Central memory CD4-positive, alpha-beta T cell (primary cell): ENCODE data around the gene PRRC2B.
"Not testable (repeated sequence)": the region's sequence is repeated elsewhere in the genome, so short reads cannot be mapped to it uniquely, and the experiment has no call there.

Experiments
- DNase-seq: peaks from one replicate; pipeline ENCODE4 v3.0.0; 2022

Gene PRRC2B

GRCh38 chr9:131490514-131490913 is 96.6 kb downstream of the PRRC2B start:
- DNase-seq, result no peak

DNA sequence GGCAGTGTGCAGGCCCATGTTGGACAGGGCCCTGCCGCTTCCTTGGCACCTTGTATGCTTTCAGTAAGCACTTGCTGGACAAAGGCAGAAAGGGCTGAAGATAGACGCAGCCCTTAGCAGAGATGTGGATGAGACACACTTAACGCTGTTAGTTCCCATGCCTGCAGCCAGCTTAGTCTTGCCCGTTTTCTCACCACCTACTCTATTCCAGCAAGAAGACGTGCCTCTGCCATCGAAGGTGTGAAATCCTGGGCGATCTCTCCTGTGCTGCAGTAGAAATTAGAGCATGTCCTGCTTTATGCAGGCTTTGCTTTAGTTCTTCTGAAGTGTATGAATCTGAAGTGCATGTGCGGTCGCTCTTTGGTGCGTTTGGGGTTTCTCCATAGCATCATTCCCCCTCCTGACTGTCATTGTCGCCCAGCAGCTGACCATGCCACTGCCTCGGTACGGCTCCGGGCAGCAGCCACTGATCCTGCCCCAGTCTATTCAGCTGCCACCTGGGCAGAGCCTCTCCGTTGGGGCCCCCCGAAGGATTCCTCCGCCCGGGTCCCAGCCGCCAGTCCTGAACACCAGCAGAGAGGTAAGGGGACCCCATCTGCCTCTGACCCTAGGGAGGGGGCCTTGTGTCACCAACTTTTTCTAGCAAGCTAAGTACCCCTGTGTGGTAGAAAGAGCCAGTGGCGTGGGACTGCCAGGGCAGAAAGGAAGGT is 97.3 kb downstream of the PRRC2B start:
- no peak for DNase-seq

- DNase-seq, result no peak
These were observed 98.2 kb downstream of the PRRC2B start for GRCh38 chr9:131492070-131492469.

- DNase-seq, result no peak
These were observed 100.5 kb downstream of the PRRC2B start for GRCh38 chr9:131494296-131494870.

- DNase-seq, result no peak
These were observed 101.9 kb downstream of the PRRC2B start for GRCh38 chr9:131495785-131496184.

- no peak for DNase-seq
These were observed 103.0 kb downstream of the PRRC2B start for GRCh38 chr9:131496844-131497405.

DNA sequence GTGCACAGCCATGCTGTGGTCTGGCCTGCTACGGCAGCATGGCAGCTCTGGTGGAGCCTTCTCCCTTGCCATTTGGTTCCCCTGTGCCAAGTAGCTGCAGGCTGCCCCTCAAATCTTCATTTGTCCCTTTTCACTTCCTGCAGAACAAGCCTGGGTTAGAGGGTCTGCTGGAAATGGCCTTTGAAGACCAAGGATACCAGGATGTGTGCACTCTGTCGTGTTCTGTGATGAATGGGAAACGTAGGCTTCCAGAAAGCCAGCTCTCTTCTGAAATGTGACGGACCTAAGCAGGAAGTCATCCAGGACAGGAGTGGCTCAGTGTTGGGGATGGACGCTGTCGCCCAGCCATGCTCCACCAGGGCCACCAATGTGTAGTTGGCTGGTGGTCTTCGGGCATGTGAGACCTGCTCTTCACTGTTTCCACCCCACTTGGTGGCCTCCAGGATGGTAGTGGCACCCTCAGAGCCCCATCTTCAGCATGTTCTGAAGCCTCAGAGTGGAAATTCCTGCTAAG is 105.4 kb downstream of the PRRC2B start:
- no peak for DNase-seq

DNA sequence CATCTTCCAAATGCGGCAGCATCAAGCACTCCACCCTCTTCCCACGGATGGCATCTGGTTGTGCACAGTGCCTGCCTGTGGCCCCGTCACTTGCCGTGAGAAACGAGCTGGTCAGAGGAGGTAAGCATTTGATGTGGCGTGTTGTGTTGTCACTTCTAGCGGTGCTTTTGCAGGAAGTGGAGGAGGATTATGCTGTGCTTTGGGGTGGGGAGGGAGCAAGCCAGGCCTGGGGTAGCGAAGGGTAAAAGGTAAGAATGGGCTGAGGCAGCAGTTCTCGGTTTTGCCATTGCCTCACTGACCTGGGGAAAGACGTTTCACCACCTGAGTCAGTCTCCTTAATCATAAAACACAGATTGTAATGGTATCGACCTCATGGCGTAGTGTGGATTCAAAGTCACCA is 106.5 kb downstream of the PRRC2B start:
- peak; percentile 88 for DNase-seq

DNA sequence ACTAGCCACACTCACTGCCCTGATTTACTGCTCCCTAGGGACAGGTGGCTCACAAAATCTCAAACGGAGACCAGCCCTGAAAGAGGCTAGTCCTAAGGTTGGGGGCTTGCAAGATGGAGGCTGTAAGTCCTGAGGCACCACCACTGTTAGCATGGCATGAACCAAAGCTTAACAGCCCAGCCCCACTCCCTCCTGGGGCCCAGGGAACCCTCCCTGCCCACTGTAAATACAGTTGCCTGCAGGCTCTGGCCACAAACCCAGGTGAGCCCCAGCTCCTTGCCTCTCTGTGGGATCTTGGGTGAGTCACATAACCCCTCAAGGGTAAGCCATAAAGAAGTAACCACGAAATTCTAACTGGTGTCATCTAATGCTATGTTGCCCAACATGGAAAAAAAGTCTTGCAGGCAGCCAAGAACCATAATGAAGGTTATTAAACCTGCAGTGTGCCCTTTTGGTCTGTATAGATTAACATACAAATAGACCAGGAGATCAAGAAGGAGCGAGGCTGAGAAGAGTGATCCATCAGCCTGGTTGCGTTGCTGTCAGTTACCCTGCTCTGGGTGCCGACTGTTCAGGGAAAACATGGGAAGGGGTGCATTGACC is 107.2 kb downstream of the PRRC2B start:
- peak; percentile 53 for DNase-seq

GRCh38 chr9:131502781-131503625 is 109.1 kb downstream of the PRRC2B start, which contains the start of gene POMT1:
Gene POMT1 (plus strand): TSS chr9:131502918. CDS start chr9:131504219, 1,301 bp downstream.
- peak; percentile 90 for DNase-seq

- DNase-seq, result peak; percentile 59
These were observed 110.0 kb downstream of the PRRC2B start for GRCh38 chr9:131503626-131504465.

- no peak for DNase-seq
These were observed 111.1 kb downstream of the PRRC2B start for GRCh38 chr9:131505012-131505411.

DNA sequence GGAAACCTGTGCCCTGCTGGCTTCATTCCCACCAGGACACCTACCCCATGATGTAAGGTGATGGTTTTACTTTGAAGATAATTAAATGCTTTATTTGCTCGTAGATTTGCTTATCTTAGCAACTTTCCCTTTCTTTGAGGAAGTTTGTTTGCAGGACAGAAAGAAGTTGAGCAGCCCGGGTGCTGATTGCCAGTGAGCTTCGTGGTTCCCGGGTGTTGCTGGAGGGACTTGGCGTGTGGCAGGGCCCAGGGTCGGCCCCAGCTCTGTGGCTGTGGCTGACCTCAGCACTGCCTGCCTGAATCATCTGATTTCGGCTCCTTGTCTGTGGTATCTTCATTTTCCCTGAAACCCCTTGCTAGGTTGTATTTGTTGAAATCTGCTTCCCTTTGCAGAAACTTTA is 117.5 kb downstream of the PRRC2B start:
- DNase-seq, result no peak

- DNase-seq, result no peak
These were observed 118.0 kb downstream of the PRRC2B start for GRCh38 chr9:131511880-131512279.

DNA sequence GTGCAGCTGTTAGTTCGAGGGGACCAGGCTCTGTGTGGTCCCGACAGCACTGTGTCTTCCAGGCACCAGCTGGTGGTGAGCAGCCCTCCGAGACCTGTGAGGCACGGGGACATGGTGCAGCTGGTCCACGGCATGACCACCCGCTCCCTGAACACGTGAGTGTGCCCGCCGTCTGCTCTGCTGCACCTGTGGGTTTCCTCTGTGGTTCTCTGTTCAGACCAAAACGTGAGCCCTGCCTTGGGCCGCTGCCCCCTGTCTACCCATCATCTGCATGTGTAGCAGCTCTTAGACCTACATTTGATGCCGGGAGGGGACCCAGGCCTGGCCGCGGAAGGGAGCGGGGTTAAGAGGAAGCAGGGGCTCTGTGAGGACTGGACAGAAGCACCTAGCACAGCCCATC is 119.3 kb downstream of the PRRC2B start:
- DNase-seq, result no peak

DNA sequence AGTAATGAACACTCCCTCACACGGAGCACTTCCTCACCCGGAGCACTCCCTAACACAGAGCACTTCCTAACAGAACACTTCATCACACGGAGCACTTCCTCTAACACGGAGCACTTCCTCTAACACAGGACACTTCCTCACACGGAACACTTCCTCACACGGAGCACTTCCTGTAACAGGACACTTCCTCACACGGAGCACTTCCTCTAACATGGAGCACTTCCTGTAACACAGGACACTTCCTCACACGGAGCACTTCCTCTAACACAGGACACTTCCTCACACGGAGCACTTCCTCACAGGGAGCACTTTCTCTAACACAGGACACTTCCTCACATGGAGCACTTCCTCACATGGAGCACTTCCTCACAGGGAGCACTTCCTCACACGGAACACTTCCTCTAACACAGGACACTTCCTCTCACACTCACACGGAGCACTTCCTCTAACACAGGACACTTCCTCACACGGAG is 121.7 kb downstream of the PRRC2B start:
- not testable (repeated sequence) for DNase-seq

GRCh38 chr9:131516100-131516499 is 122.2 kb downstream of the PRRC2B start:
- no peak for DNase-seq

DNA sequence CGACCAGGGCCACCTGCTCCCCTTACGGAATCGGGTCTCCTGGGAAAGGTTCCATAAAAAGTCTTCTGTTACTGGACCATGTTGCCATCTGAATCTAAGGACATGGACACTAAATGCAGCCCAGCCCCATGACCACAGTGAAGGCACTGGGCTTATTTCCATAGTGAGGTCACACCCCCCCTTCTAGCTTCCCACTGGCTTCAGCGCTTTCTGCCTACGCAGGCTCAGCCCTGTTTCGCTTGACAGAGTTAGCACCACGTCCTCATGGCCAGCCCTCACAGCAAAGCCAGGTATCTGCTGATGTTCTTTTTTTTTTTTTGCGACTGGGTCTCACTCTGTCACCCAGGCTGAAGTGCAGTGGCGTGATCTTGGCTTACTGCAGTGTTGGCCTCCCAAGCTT is 123.0 kb downstream of the PRRC2B start:
- no peak for DNase-seq

- DNase-seq, result no peak
These were observed 123.9 kb downstream of the PRRC2B start for GRCh38 chr9:131517761-131518190.

- DNase-seq, result no peak
These were observed 124.7 kb downstream of the PRRC2B start for GRCh38 chr9:131518553-131518952.

DNA sequence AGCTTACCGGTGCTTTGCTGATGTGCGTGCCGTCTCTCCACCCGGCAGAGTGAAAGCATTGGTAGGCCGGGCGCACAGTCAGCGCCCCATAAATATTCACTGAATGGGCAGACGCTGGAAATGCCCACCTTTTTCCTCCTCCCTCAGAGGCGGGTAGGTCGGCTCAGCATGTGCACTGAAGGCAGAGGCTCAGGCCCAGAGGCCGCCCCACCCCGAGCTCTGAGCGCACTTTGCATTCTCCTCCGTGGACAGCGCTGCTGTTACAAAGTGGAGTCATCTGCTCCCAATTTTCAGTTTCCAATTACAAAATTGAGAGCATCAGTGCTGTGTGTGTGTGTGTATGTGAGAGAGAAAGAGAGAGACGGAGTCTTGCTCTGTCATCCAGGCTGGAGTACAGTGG is 126.6 kb downstream of the PRRC2B start:
- DNase-seq, result no peak

- no peak for DNase-seq
These were observed 127.3 kb downstream of the PRRC2B start for GRCh38 chr9:131521203-131521602.
